ENCODE measurements around the gene CNKSR3.
"Not testable (repeated sequence)": the region's sequence is repeated elsewhere in the genome, so short reads cannot be mapped to it uniquely, and the experiment has no call there.

CNKSR3 gene

DNA sequence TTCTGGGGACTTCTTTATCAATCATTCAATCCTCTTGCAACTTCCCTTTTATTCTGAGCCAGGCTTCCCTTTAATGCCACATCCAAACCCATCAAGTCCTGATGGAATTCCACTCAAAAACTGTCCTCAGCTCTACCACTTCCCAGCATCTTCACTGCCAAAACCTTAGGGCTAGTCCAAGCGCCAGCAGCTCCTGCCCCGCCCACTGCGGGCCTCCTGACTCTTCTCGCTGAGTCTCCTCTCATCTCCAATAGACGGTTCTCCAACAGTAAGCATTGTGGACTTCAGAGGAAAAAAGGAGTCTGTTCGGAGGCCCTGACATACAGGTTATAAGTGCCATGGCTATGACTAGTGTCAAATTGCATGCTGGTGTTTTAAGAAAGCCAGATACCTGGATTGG, 38.7 kb upstream of the CNKSR3 start:
- DNase-seq (ENCODE audit: extremely low spot score): no peak
- ChIA-PET POLR2A (no interaction called here), CTCF (no interaction called here)
- no peak for TF ChIP-seq CTCF (IDR thresholded peaks at IDR 0.05; ENCODE audit: control extremely low read depth, extremely low read depth, low read depth, missing control alignments)

- DNase-seq (ENCODE audit: extremely low spot score): no peak
- ChIA-PET CTCF (no interaction called here), POLR2A (no interaction called here)
- TF ChIP-seq CTCF (IDR thresholded peaks at IDR 0.05; ENCODE audit: control extremely low read depth, extremely low read depth, low read depth, missing control alignments): no peak
These were observed 37.8 kb upstream of the CNKSR3 start for GRCh38 chr6:154548130-154548830.

- ChIA-PET CTCF (no interaction called here), POLR2A (no interaction called here)
- no peak for DNase-seq (ENCODE audit: extremely low spot score)
- no peak for TF ChIP-seq CTCF (IDR thresholded peaks at IDR 0.05; ENCODE audit: control extremely low read depth, extremely low read depth, low read depth, missing control alignments)
These were observed 33.1 kb upstream of the CNKSR3 start for GRCh38 chr6:154543628-154544027.

DNA sequence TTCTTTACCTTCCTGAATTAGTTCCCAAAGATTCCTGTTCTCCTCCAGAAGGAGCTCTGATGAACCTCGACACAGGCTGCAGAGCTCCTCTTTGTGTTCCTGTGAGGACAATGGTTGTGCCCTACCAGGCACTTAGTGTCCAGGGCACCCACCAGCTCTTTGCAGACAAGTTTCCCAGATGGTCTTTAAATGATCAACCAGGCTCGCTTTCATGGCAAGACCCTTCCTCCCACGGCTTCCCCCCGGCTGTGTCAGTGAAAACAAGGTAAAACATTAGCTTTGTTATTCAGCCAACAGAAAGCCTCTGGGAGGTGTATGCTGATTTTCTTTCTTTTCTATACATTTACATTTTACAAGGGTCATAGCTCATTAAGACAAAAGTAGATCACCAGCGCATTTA, 32.3 kb upstream of the CNKSR3 start:
- POLR2A ChIA-PET: no interaction called here
- no peak for TF ChIP-seq CTCF (IDR thresholded peaks at IDR 0.05; ENCODE audit: control extremely low read depth, extremely low read depth, low read depth, missing control alignments)
- CTCF ChIA-PET: interaction anchor here (0.8 to 1.3 kb wide), 5 partner anchors 9 to 41 kb away, joined by 3 to 4 read pairs (median 3); no protein-coding TSS in a partner anchor
- no peak for DNase-seq (ENCODE audit: extremely low spot score)

DNA sequence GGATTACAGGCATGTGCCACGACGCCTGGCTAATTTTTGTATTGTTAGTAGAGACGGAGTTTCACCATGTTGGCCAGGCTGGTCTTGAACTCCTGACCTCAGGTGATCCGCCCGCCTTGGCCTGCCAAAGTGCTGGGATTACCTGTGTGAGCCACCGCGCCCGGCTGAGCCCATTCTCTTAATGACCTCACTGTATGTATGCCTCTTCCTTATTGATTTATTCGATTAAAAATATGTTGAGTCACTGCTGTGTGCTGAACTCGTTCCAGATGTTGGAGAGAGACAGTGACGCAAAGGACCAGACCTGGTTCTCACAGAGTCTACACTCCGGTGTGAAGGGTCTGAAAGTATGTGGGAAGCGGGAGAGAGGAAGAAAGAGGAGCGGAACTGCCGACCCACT, 31.4 kb upstream of the CNKSR3 start:
- POLR2A ChIA-PET: not testable (repeated sequence)

DNA sequence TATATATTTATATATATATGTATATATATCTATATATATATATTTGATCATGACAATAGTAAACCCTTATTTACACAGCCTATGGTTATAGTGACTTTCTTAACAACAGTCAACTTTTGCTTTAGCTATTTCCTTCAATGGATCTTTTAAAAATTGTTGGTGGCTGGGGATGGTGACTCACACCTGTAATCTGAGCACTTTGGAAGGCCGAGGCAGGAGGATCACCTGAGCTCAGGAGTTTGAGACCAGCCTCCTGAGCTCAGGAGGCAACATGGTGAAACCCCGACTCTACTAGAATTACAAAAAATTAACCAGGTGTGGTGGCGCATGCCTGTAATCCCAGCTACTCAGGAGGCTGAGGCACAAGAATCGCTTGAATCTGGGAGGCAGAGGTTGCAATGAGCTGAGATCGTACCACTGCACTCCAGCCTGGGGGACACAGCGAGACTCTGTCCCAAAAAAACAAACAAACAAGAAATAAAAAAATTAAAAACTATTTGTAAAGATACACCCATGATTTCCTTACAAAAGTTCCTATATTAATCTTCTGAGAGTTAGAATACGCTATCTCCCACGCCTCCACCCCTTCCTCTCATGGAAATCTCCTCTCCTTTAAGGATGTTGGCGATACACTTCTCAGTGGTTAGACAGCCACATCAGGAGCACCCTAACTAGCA, 29.2 kb upstream of the CNKSR3 start:
- DNase-seq (ENCODE audit: extremely low spot score): no peak
- no peak for TF ChIP-seq CTCF (IDR thresholded peaks at IDR 0.05; ENCODE audit: control extremely low read depth, extremely low read depth, low read depth, missing control alignments)
- ChIA-PET POLR2A (no interaction called here), CTCF (no interaction called here)

More for the DNA sequence above, 31.4 kb upstream of the CNKSR3 start:
- not testable (repeated sequence) for DNase-seq (ENCODE audit: extremely low spot score)
- CTCF ChIA-PET: interaction anchor here (1.0 to 1.3 kb wide), 2 partner anchors 10 to 27 kb away, joined by 3 read pairs; no protein-coding TSS in a partner anchor

- no peak for TF ChIP-seq CTCF (IDR thresholded peaks at IDR 0.05; ENCODE audit: control extremely low read depth, extremely low read depth, low read depth, missing control alignments)
- DNase-seq (ENCODE audit: extremely low spot score): no peak
- POLR2A ChIA-PET: no interaction called here
- CTCF ChIA-PET: interaction anchor here (1.1 to 1.9 kb wide), 3 partner anchors 8 to 83 kb away, joined by 3 to 5 read pairs (median 4); no protein-coding TSS in a partner anchor
These were observed 28.2 kb upstream of the CNKSR3 start for GRCh38 chr6:154538640-154539191.
